GM23338 (cell line): ENCODE results near the gene FNDC3B. TPM values are rescaled to one million over a fixed set of nuclear protein-coding genes. Genes with fewer than 3 reads are reported as not detected.

Experiments
- ATAC-seq: fragments of 200-7000 bp; cut with Tn5 transposase; 3 replicates; pipeline ENCODE4 v1.9.1; 2020
- DNase-seq: peaks from one replicate; pipeline ENCODE4 v3.0.0-alpha.2; 2015; ENCODE audit warnings: low spot score
- H2AFZ ChIP-seq: fragments of 200-600 bp; sonication (generic); 2 replicates; pipeline ENCODE4 v1.8.0; 2016; ENCODE audit warnings: antibody characterized with exemption, mild to moderate bottlenecking, moderate library complexity
- H3F3A ChIP-seq: fragments of 200-600 bp; sonication (generic); replicated peaks from 2 replicates; pipeline ENCODE4 v1.8.0; 2017; ENCODE audit warnings: antibody characterized with exemption, mixed run types, low read depth
- H3K27ac ChIP-seq: fragments of 200-600 bp; sonication (generic); 2 replicates; pipeline ENCODE4 v1.6.1; 2016; ENCODE audit warnings: low read depth
- H3K27me3 ChIP-seq: fragments of 200-600 bp; sonication (generic); 2 replicates; pipeline ENCODE4 v1.8.0; 2016; ENCODE audit warnings: mild to moderate bottlenecking, mixed run types, moderate library complexity; ENCODE audit not compliant: insufficient read depth
- H3K36me3 ChIP-seq: fragments of 200-600 bp; sonication (generic); 2 replicates; pipeline ENCODE4 v1.8.0; 2016; ENCODE audit warnings: mild to moderate bottlenecking; ENCODE audit not compliant: insufficient read depth
- H3K4me1 ChIP-seq: fragments of 200-600 bp; sonication (generic); 2 replicates; pipeline ENCODE4 v1.8.0; 2016; ENCODE audit warnings: mild to moderate bottlenecking, moderate library complexity; ENCODE audit not compliant: insufficient read depth
- H3K4me2 ChIP-seq: fragments of 200-600 bp; sonication (generic); 2 replicates; pipeline ENCODE4 v1.7.1; 2017; ENCODE audit warnings: mixed run types
- H3K4me3 ChIP-seq: fragments of 200-600 bp; sonication (generic); 2 replicates; pipeline ENCODE4 v1.6.1; 2016; ENCODE audit warnings: mixed run types
- H3K79me2 ChIP-seq: fragments of 200-600 bp; sonication (generic); replicated peaks from 2 replicates; pipeline ENCODE4 v1.8.0; 2017; ENCODE audit warnings: mild to moderate bottlenecking; ENCODE audit not compliant: insufficient read depth
- H3K9me2 ChIP-seq: fragments of 200-600 bp; sonication (generic); 2 replicates; pipeline ENCODE4 v1.8.0; 2017; ENCODE audit not compliant: insufficient read depth
- H4K20me1 ChIP-seq: fragments of 200-600 bp; sonication (generic); replicated peaks from 2 replicates; pipeline ENCODE4 v1.8.0; 2017; ENCODE audit warnings: mild to moderate bottlenecking; ENCODE audit not compliant: insufficient read depth
- H3K27ac Mint-ChIP-seq: 2 replicates; pipeline ENCODE4 v1.8.0; 2020; ENCODE audit warnings: inconsistent platforms, mild to moderate bottlenecking, moderate library complexity, mixed read lengths
- H3K27me3 Mint-ChIP-seq: 3 replicates; pipeline ENCODE4 v1.8.0; 2022; ENCODE audit warnings: low read depth, mild to moderate bottlenecking, moderate library complexity, mixed read lengths, inconsistent platforms; ENCODE audit not compliant: insufficient read depth, poor library complexity
- H3K36me3 Mint-ChIP-seq: 3 replicates; pipeline ENCODE4 v1.8.0; 2021; ENCODE audit warnings: low read depth, mild to moderate bottlenecking, inconsistent platforms, moderate library complexity, mixed read lengths
- H3K4me1 Mint-ChIP-seq: 3 replicates; pipeline ENCODE4 v1.8.0; 2020; ENCODE audit warnings: mild to moderate bottlenecking, inconsistent platforms, mixed read lengths
- H3K4me3 Mint-ChIP-seq: 3 replicates; pipeline ENCODE4 v1.8.0; 2021; ENCODE audit warnings: moderate library complexity, mild to moderate bottlenecking, inconsistent platforms, mixed read lengths
- H3K9me3 Mint-ChIP-seq: 3 replicates; pipeline ENCODE4 v1.8.0; 2020; ENCODE audit warnings: moderate library complexity, mild to moderate bottlenecking, inconsistent platforms, mixed read lengths
- CREB1 ChIP-seq: fragments of 250-450 bp; sonication (Bioruptor Pico); IDR thresholded peaks from 2 replicates; pipeline ENCODE4 v1.5.0; 2020; ENCODE audit warnings: low read depth, mild to moderate bottlenecking, moderate library complexity
- EZH2 ChIP-seq: fragments of 200-600 bp; sonication (generic); IDR thresholded peaks from one replicate; pipeline ENCODE4 v1.8.0; 2017; ENCODE audit warnings: antibody characterized with exemption, mild to moderate bottlenecking, low read depth; ENCODE audit not compliant: unreplicated experiment
- JUNB ChIP-seq: IDR thresholded peaks from one replicate; pipeline ENCODE4 v1.6.1; 2016; ENCODE audit warnings: antibody characterized with exemption; ENCODE audit not compliant: unreplicated experiment
- NANOG ChIP-seq: IDR thresholded peaks from 2 replicates; pipeline ENCODE4 v1.6.1; 2016; ENCODE audit warnings: antibody characterized with exemption, borderline replicate concordance
- POLR2AphosphoS5 ChIP-seq: IDR thresholded peaks from 2 replicates; pipeline ENCODE4 v1.6.1; 2016; ENCODE audit warnings: antibody characterized with exemption, low read depth
- ZNF114 ChIP-seq: fragments of 250-450 bp; sonication (Bioruptor Pico); IDR thresholded peaks from 2 replicates; pipeline ENCODE4 v1.5.0; 2020; ENCODE audit warnings: mild to moderate bottlenecking, moderate library complexity
- ZNF331 ChIP-seq: fragments of 250-450 bp; sonication (Bioruptor Pico); IDR thresholded peaks from 2 replicates; pipeline ENCODE4 v1.5.0; 2020; ENCODE audit warnings: low read depth, mild to moderate bottlenecking, moderate library complexity
- polyA plus RNA-seq: library from polyadenylated mRNA; unstranded; fragments of >200 nt; fragmentation: Nextera tagmentation; extraction: Ambion mirVana; gene quantifications from 2 replicates; pipeline ENCODE4 v1.2.1, GENCODE V29; 2016
- total RNA-seq: library from RNA; depleted of rRNA; stranded (reverse); fragments of >200 nt; shearing (Covaris generic); gene quantifications from 2 replicates; pipeline ENCODE4 v1.2.3, GENCODE V29; 2014
- TF ChIP-seq, protein P1 (sequence below), 2 experiments: fragments of 200-600 bp in 1 of 2; sonication (generic) in 1 of 2; conservative IDR thresholded peaks; 2 replicates each; pipeline versions ENCODE4 v1.5.1 to v1.6.1; 2016 to 2017; ENCODE audit warnings: antibody characterized with exemption in 2 of 2, low read depth in 2 of 2, mild to moderate bottlenecking in 2 of 2, moderate library complexity in 1 of 2
- TF ChIP-seq, protein P2 (sequence below): IDR thresholded peaks from 2 replicates; pipeline ENCODE4 v1.6.1; 2016; ENCODE audit warnings: antibody characterized with exemption
- TF ChIP-seq, protein P3 (sequence below): IDR thresholded peaks from one replicate; pipeline ENCODE4 v1.6.1; 2018; ENCODE audit warnings: antibody characterized with exemption; ENCODE audit not compliant: unreplicated experiment

The FNDC3B gene
- total and polyA plus RNA-seq, 2 experiments from 2014 or later, result 19.1 to 55.4 TPM

DNA sequence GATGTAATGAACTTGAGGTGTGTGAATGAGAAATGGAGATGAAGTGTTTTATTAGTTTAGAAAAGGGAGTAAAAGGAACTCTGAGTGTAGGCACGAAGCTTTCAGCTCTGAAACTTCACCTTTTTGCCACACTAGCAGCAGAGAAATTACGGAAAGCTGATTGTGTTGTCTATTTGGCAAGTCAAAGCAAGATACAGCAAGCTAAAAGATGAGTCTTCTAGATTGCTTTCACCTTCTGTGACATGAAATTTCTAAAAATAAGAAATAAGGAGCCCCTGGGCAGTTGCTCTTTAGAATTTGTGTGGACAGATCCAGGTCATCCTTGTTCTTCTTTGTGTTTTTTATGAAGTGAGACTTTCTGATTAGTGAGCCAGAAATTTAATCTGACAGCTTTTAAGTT, 143.4 kb downstream of the FNDC3B start (continued):
- TF ChIP-seq ZNF331 (CRISPR knock-in tag), result no peak
- TF ChIP-seq, protein P1, sequence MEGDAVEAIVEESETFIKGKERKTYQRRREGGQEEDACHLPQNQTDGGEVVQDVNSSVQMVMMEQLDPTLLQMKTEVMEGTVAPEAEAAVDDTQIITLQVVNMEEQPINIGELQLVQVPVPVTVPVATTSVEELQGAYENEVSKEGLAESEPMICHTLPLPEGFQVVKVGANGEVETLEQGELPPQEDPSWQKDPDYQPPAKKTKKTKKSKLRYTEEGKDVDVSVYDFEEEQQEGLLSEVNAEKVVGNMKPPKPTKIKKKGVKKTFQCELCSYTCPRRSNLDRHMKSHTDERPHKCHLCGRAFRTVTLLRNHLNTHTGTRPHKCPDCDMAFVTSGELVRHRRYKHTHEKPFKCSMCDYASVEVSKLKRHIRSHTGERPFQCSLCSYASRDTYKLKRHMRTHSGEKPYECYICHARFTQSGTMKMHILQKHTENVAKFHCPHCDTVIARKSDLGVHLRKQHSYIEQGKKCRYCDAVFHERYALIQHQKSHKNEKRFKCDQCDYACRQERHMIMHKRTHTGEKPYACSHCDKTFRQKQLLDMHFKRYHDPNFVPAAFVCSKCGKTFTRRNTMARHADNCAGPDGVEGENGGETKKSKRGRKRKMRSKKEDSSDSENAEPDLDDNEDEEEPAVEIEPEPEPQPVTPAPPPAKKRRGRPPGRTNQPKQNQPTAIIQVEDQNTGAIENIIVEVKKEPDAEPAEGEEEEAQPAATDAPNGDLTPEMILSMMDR (conservative IDR thresholded peaks at IDR 0.05; ENCODE audit: low read depth in 2 of 2), result no peak
- TF ChIP-seq NANOG, result no peak

DNA sequence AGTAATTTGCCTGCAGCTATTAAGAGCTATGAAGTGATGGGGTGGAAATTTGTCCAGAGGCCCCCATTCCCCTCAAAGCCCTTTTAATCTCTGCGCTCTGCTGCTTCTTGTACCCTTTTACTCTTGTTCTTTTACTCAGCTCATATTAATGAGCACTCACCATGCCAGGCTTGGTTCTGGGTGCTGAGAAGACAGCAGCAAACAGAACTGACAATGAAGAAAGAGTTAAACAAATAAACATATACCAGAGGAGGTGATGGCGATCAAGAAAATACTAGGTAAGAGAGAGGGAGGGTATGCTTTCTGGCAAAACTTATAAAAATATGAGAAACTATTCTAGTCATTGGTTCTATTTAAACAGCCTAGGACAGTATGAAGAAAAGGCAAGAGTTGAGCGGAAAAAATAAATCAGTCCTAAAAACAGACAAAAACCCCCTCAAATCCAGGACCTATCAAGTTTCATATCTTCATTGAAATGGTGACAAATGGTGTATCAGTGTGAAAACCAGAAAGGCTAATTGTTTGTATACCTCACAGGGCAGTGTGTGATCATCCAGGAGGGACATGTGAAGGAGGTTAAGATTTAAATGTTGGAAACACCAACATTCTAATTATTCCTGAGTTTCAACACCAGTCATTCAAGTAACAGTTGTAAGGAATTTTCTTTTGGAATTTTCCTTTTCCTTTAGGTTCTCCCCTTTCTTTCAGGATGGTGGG, 144.9 kb downstream of the FNDC3B start:
- Histone ChIP-seq H3K79me2 (peaks cover 66% of the 10 kb centered on the region), H3K4me1 (peaks cover 28% of the 10 kb centered on the region), H3K4me2 (no peak overlapping the region), H3K4me3 (no peak overlapping the region), H4K20me1 (no peaks in the 10 kb centered on the region), H2AFZ (no peak overlapping the region), H3K27ac (no peak overlapping the region), H3K36me3 (no peaks in the 10 kb centered on the region), H3K9me2 (no peaks in the 10 kb centered on the region), H3F3A (no peaks in the 10 kb centered on the region), H3K27me3 (no peaks in the 10 kb centered on the region)
- no peaks in the 10 kb centered on the region for H3K27me3 Mint-ChIP-seq
- no peak overlapping the region for H3K27ac Mint-ChIP-seq
- no peaks in the 10 kb centered on the region; the same call in 2 of the 3 replicates for H3K9me3 Mint-ChIP-seq
- no peak overlapping the region for H3K4me3 Mint-ChIP-seq
- no peak for DNase-seq
- no peak for ATAC-seq
- H3K4me1 Mint-ChIP-seq, result peaks cover 35% of the 10 kb centered on the region
- no peaks in the 10 kb centered on the region for H3K36me3 Mint-ChIP-seq
- TF ChIP-seq ZNF331 (CRISPR knock-in tag) (no peak), CREB1 (CRISPR knock-in tag) (no peak), EZH2 (no peak), POLR2AphosphoS5 (no peak), ZNF114 (CRISPR knock-in tag) (no peak), NANOG (no peak), JUNB (no peak)
- TF ChIP-seq, protein P2, sequence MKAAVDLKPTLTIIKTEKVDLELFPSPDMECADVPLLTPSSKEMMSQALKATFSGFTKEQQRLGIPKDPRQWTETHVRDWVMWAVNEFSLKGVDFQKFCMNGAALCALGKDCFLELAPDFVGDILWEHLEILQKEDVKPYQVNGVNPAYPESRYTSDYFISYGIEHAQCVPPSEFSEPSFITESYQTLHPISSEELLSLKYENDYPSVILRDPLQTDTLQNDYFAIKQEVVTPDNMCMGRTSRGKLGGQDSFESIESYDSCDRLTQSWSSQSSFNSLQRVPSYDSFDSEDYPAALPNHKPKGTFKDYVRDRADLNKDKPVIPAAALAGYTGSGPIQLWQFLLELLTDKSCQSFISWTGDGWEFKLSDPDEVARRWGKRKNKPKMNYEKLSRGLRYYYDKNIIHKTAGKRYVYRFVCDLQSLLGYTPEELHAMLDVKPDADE, result no peak
- TF ChIP-seq, protein P3, sequence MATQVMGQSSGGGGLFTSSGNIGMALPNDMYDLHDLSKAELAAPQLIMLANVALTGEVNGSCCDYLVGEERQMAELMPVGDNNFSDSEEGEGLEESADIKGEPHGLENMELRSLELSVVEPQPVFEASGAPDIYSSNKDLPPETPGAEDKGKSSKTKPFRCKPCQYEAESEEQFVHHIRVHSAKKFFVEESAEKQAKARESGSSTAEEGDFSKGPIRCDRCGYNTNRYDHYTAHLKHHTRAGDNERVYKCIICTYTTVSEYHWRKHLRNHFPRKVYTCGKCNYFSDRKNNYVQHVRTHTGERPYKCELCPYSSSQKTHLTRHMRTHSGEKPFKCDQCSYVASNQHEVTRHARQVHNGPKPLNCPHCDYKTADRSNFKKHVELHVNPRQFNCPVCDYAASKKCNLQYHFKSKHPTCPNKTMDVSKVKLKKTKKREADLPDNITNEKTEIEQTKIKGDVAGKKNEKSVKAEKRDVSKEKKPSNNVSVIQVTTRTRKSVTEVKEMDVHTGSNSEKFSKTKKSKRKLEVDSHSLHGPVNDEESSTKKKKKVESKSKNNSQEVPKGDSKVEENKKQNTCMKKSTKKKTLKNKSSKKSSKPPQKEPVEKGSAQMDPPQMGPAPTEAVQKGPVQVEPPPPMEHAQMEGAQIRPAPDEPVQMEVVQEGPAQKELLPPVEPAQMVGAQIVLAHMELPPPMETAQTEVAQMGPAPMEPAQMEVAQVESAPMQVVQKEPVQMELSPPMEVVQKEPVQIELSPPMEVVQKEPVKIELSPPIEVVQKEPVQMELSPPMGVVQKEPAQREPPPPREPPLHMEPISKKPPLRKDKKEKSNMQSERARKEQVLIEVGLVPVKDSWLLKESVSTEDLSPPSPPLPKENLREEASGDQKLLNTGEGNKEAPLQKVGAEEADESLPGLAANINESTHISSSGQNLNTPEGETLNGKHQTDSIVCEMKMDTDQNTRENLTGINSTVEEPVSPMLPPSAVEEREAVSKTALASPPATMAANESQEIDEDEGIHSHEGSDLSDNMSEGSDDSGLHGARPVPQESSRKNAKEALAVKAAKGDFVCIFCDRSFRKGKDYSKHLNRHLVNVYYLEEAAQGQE, result no peak
- TF ChIP-seq, protein P1 (conservative IDR thresholded peaks at IDR 0.05; ENCODE audit: low read depth in 2 of 2), result no peak
